ACC112 (cell line): ENCODE measurements around the gene SLC6A19.

ENCODE experiments used
- H2AFZ ChIP-seq: fragments of 200-600 bp; sonication (generic); one replicate; pipeline ENCODE4 v1.6.0; 2017; ENCODE audit warnings: antibody characterized with exemption, low read length; ENCODE audit not compliant: unreplicated experiment
- H3K27ac ChIP-seq: fragments of 200-600 bp; sonication (generic); 2 replicates; pipeline ENCODE4 v1.5.1; 2014; ENCODE audit warnings: low read depth, mild to moderate bottlenecking, antibody characterized with exemption, low read length, moderate library complexity
- H3K27me3 ChIP-seq: fragments of 200-600 bp; sonication (generic); 2 replicates; pipeline ENCODE4 v1.6.1; 2014; ENCODE audit warnings: mild to moderate bottlenecking, antibody characterized with exemption, low read length, moderate library complexity, mixed read lengths; ENCODE audit not compliant: insufficient read depth
- H3K36me3 ChIP-seq: fragments of 200-600 bp; sonication (generic); 2 replicates; pipeline ENCODE4 v1.6.1; 2016; ENCODE audit warnings: mild to moderate bottlenecking, antibody characterized with exemption, low read length, moderate library complexity, mixed read lengths; ENCODE audit not compliant: insufficient read depth
- H3K4me1 ChIP-seq: fragments of 200-600 bp; sonication (generic); one replicate; pipeline ENCODE4 v1.6.1; 2016; ENCODE audit warnings: low read length, mixed read lengths; ENCODE audit not compliant: insufficient read depth, unreplicated experiment, control insufficient read depth
- H3K4me3 ChIP-seq: fragments of 200-600 bp; sonication (generic); 2 replicates; pipeline ENCODE4 v1.5.1; 2014; ENCODE audit warnings: mild to moderate bottlenecking, low read depth, low read length
- H3K79me2 ChIP-seq: fragments of 200-600 bp; sonication (generic); one replicate; pipeline ENCODE4 v1.6.0; 2016; ENCODE audit warnings: low read length; ENCODE audit not compliant: control insufficient read depth, unreplicated experiment, insufficient read depth

The SLC6A19 gene

GRCh38 chr5:1246711-1247431 lies 45.5 kb downstream of the SLC6A19 start:
- no peak overlapping the region for H3K4me3 ChIP-seq
- no peaks in the 10 kb centered on the region for H3K4me1 ChIP-seq
- no peaks in the 10 kb centered on the region for H3K36me3 ChIP-seq
- H3K27ac ChIP-seq, result no peak overlapping the region
- H2AFZ ChIP-seq, result no peak overlapping the region
- H3K79me2 ChIP-seq, result no peaks in the 10 kb centered on the region
- H3K27me3 ChIP-seq, result peaks cover 75% of the 10 kb centered on the region

GRCh38 chr5:1247811-1248210 lies 46.4 kb downstream of the SLC6A19 start:
- H3K27me3 ChIP-seq, result peaks cover 76% of the 10 kb centered on the region
- H3K4me1 ChIP-seq, result no peaks in the 10 kb centered on the region
- H2AFZ ChIP-seq, result no peak overlapping the region
- no peaks in the 10 kb centered on the region for H3K36me3 ChIP-seq
- H3K79me2 ChIP-seq, result no peaks in the 10 kb centered on the region
- H3K4me3 ChIP-seq, result no peak overlapping the region
- no peak overlapping the region for H3K27ac ChIP-seq

GRCh38 chr5:1249366-1250280 lies 48.2 kb downstream of the SLC6A19 start:
- H3K79me2 ChIP-seq, result no peaks in the 10 kb centered on the region
- no peaks in the 10 kb centered on the region for H3K36me3 ChIP-seq
- no peak overlapping the region for H3K4me3 ChIP-seq
- no peak overlapping the region for H2AFZ ChIP-seq
- no peak overlapping the region for H3K27ac ChIP-seq
- peaks cover 58% of the 10 kb centered on the region for H3K27me3 ChIP-seq
- no peaks in the 10 kb centered on the region for H3K4me1 ChIP-seq

GRCh38 chr5:1251678-1252580 lies 50.5 kb downstream of the SLC6A19 start:
- Histone ChIP-seq H3K79me2 (no peaks in the 10 kb centered on the region), H3K27me3 (peaks cover 43% of the 10 kb centered on the region; the same call in 1 of the 2 replicates), H2AFZ (no peak overlapping the region), H3K27ac (no peak overlapping the region), H3K4me3 (no peak overlapping the region), H3K36me3 (no peaks in the 10 kb centered on the region), H3K4me1 (no peaks in the 10 kb centered on the region)

- Histone ChIP-seq H3K27me3 (peaks cover 35% of the 10 kb centered on the region; the same call in 1 of the 2 replicates), H3K4me1 (no peaks in the 10 kb centered on the region), H3K79me2 (no peaks in the 10 kb centered on the region), H3K4me3 (no peak overlapping the region), H2AFZ (no peak overlapping the region), H3K36me3 (no peaks in the 10 kb centered on the region), H3K27ac (no peak overlapping the region)
These were observed 51.3 kb downstream of the SLC6A19 start for GRCh38 chr5:1252681-1253080.

- no peak overlapping the region for H3K27ac ChIP-seq
- no peaks in the 10 kb centered on the region for H3K36me3 ChIP-seq
- H3K27me3 ChIP-seq, result peaks cover 31% of the 10 kb centered on the region; the same call in 1 of the 2 replicates
These were observed 52.2 kb downstream of the SLC6A19 start for GRCh38 chr5:1253456-1254105.

DNA sequence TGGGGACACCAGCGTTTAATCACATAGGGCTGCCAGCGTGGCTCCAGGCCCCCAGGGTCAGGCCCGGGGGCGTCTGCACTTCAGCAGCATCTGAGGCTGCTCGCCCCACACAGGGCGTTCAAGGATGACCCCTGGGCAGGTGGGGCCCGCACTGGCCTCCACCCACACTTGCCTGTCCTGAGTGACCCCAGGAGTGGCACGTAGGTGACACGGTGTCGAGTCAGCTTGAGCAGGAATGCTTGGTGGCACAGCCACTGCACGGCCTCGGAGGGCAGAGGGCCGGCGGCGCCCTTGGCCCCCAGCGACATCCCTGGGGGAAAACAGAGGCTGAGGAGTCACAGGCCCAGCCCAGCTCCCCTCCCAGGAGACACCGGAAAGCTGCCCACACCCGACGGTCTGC lies 52.8 kb downstream of the SLC6A19 start:
- Histone ChIP-seq H2AFZ (no peak overlapping the region), H3K4me1 (no peaks in the 10 kb centered on the region), H3K36me3 (no peaks in the 10 kb centered on the region), H3K79me2 (no peaks in the 10 kb centered on the region), H3K27me3 (peaks cover 27% of the 10 kb centered on the region; the same call in 1 of the 2 replicates), H3K27ac (no peak overlapping the region), H3K4me3 (no peak overlapping the region)

More at GRCh38 chr5:1253456-1254105, 52.2 kb downstream of the SLC6A19 start:
- no peaks in the 10 kb centered on the region for H3K4me1 ChIP-seq
- H3K79me2 ChIP-seq, result no peaks in the 10 kb centered on the region
- no peak overlapping the region for H2AFZ ChIP-seq
- H3K4me3 ChIP-seq, result no peak overlapping the region

DNA sequence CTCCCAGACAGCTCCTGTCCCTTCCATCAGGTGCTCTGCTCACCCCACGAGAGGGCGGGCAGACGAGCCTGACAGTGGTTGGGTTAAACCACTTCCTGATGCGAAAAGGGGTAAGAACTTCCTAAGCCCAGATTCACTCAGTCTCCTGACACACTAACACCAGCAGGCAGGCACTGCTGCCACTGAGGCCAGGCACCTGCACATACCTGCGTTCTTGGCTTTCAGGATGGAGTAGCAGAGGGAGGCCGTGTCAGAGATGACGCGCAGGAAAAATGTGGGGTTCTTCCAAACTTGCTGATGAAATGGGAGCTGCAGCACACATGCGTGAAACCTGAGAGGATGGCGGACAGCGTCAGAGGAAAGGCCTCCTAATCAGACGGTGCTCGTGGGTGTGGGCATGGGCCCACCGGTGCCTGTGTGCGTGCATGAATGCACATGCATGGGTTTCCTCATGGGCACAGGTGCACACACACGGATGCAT lies 53.7 kb downstream of the SLC6A19 start:
- Histone ChIP-seq H3K27ac (no peak overlapping the region), H3K36me3 (no peaks in the 10 kb centered on the region), H3K4me1 (no peaks in the 10 kb centered on the region), H3K4me3 (no peak overlapping the region), H3K79me2 (no peaks in the 10 kb centered on the region), H2AFZ (no peak overlapping the region), H3K27me3 (peaks cover 17% of the 10 kb centered on the region; the same call in 1 of the 2 replicates)

- no peaks in the 10 kb centered on the region for H3K36me3 ChIP-seq
- no peak overlapping the region for H2AFZ ChIP-seq
- peaks cover 10% of the 10 kb centered on the region; the same call in 1 of the 2 replicates for H3K27me3 ChIP-seq
- no peaks in the 10 kb centered on the region for H3K79me2 ChIP-seq
- no peaks in the 10 kb centered on the region for H3K4me1 ChIP-seq
- H3K27ac ChIP-seq, result no peak overlapping the region
- no peak overlapping the region for H3K4me3 ChIP-seq
These were observed 55.4 kb downstream of the SLC6A19 start for GRCh38 chr5:1256776-1257175.
